HepG2 (cell line): ENCODE data around the gene ZNF740. TPM values are rescaled to one million over a fixed set of nuclear protein-coding genes. Genes with fewer than 3 reads are reported as not detected.

Experiments
- NFYB ChIP-seq: sonication (generic); formaldehyde crosslinking; IDR thresholded peaks from 2 replicates; pipeline ENCODE4 v1.4.0; 2020; ENCODE audit warnings: missing genetic modification reagents
- ZNF430 ChIP-seq: sonication (generic); formaldehyde crosslinking; IDR thresholded peaks from 2 replicates; pipeline ENCODE4 v1.9.0; 2021; ENCODE audit warnings: mild to moderate bottlenecking, missing genetic modification reagents
- polyA plus RNA-seq, 8 experiments: library from polyadenylated mRNA; depleted of rRNA in 3 of 8; stranded (reverse) in 7 of 8; unstranded in 1 of 8; fragments of >200 nt; fragmentation: Illumina TruSeq in 4 of 8; extraction: Trizol in 4 of 8; gene quantifications; 2 replicates each; pipeline versions ENCODE4 v1.2.1 to v1.2.3, GENCODE V29; 2011 to 2016; ENCODE audit warnings: low read depth in 4 of 8, missing spikeins in 1 of 8, mixed read lengths in 1 of 8; ENCODE audit not compliant: insufficient read depth in 1 of 8
- total RNA-seq, 5 experiments: library from RNA; depleted of rRNA; stranded (reverse); fragments of >200 nt; fragmentation: Illumina TruSeq; extraction: Trizol; gene quantifications; 2 replicates each; pipeline ENCODE4 v1.2.3, GENCODE V29; 2016; ENCODE audit warnings: low read depth in 1 of 5
- TF ChIP-seq, protein P1 (sequence below): sonication (generic); formaldehyde crosslinking; IDR thresholded peaks from 2 replicates; pipeline ENCODE4 v1.5.0; 2020; ENCODE audit warnings: mild to moderate bottlenecking, missing genetic modification reagents, borderline replicate concordance
- TF ChIP-seq, protein P2 (sequence below): IDR thresholded peaks from 2 replicates; pipeline ENCODE4 v1.6.1; 2016; ENCODE audit warnings: low read depth, borderline replicate concordance
- TF ChIP-seq, protein P3 (sequence below): sonication (generic); formaldehyde crosslinking; IDR thresholded peaks from 2 replicates; pipeline ENCODE4 v1.8.1; 2023; ENCODE audit warnings: mild to moderate bottlenecking, missing genetic modification reagents
- TF ChIP-seq, protein P4 (sequence below): IDR thresholded peaks from 2 replicates; pipeline ENCODE4 v1.6.1; 2012; ENCODE audit warnings: inconsistent platforms
- TF ChIP-seq, protein P5 (sequence below): sonication (generic); formaldehyde crosslinking; IDR thresholded peaks from 2 replicates; pipeline ENCODE4 v1.4.0; 2020; ENCODE audit warnings: missing genetic modification reagents, borderline replicate concordance
- TF ChIP-seq, protein P6 (sequence below), 2 experiments: sonication (generic) in 1 of 2; formaldehyde crosslinking in 1 of 2; IDR thresholded peaks; 2 replicates each; pipeline versions ENCODE4 v1.4.0 to v1.6.1; 2016 to 2020; ENCODE audit warnings: borderline replicate concordance in 1 of 2, low read depth in 1 of 2, mild to moderate bottlenecking in 1 of 2, missing genetic modification reagents in 1 of 2
- TF ChIP-seq, protein P7 (sequence below): sonication (generic); formaldehyde crosslinking; IDR thresholded peaks from 2 replicates; pipeline ENCODE4 v1.4.0; 2020; ENCODE audit warnings: missing genetic modification reagents, mild to moderate bottlenecking, borderline replicate concordance

The ZNF740 gene
- total and polyA plus RNA-seq, 2 of the 13 experiments (the other 11 are each of a cell fraction or from before 2014, with no cell fraction given) = 16.9 to 19.0 TPM

DNA sequence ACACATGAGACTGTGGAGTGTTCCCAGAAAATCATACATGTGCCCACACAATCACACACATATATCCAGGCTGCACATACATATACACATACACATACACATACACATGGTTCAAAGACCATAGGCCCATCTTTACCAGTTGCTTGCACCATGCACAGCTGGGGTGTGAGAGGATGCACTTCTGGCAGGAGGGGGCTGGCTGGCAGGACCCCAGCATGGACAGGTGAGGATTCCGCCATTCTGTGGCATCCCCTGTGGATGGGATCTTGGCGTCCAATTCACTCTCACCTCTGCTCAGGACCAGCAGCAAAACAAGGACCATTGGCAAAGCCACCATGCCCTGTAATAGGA, 19.6 kb downstream of the ZNF740 start (continued):
- TF ChIP-seq, protein P1, sequence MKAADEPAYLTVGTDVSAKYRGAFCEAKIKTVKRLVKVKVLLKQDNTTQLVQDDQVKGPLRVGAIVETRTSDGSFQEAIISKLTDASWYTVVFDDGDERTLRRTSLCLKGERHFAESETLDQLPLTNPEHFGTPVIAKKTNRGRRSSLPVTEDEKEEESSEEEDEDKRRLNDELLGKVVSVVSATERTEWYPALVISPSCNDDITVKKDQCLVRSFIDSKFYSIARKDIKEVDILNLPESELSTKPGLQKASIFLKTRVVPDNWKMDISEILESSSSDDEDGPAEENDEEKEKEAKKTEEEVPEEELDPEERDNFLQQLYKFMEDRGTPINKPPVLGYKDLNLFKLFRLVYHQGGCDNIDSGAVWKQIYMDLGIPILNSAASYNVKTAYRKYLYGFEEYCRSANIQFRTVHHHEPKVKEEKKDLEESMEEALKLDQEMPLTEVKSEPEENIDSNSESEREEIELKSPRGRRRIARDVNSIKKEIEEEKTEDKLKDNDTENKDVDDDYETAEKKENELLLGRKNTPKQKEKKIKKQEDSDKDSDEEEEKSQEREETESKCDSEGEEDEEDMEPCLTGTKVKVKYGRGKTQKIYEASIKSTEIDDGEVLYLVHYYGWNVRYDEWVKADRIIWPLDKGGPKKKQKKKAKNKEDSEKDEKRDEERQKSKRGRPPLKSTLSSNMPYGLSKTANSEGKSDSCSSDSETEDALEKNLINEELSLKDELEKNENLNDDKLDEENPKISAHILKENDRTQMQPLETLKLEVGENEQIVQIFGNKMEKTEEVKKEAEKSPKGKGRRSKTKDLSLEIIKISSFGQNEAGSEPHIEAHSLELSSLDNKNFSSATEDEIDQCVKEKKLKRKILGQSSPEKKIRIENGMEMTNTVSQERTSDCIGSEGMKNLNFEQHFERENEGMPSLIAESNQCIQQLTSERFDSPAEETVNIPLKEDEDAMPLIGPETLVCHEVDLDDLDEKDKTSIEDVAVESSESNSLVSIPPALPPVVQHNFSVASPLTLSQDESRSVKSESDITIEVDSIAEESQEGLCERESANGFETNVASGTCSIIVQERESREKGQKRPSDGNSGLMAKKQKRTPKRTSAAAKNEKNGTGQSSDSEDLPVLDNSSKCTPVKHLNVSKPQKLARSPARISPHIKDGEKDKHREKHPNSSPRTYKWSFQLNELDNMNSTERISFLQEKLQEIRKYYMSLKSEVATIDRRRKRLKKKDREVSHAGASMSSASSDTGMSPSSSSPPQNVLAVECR = no peak
- TF ChIP-seq, protein P2, sequence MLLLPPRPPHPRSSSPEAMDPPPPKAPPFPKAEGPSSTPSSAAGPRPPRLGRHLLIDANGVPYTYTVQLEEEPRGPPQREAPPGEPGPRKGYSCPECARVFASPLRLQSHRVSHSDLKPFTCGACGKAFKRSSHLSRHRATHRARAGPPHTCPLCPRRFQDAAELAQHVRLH (CRISPR knock-in tag) = no peak
- TF ChIP-seq, protein P3, sequence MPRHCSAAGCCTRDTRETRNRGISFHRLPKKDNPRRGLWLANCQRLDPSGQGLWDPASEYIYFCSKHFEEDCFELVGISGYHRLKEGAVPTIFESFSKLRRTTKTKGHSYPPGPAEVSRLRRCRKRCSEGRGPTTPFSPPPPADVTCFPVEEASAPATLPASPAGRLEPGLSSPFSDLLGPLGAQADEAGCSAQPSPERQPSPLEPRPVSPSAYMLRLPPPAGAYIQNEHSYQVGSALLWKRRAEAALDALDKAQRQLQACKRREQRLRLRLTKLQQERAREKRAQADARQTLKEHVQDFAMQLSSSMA (CRISPR knock-in tag) = no peak
- TF ChIP-seq, protein P4, sequence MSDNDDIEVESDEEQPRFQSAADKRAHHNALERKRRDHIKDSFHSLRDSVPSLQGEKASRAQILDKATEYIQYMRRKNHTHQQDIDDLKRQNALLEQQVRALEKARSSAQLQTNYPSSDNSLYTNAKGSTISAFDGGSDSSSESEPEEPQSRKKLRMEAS = no peak
- TF ChIP-seq, protein P5, sequence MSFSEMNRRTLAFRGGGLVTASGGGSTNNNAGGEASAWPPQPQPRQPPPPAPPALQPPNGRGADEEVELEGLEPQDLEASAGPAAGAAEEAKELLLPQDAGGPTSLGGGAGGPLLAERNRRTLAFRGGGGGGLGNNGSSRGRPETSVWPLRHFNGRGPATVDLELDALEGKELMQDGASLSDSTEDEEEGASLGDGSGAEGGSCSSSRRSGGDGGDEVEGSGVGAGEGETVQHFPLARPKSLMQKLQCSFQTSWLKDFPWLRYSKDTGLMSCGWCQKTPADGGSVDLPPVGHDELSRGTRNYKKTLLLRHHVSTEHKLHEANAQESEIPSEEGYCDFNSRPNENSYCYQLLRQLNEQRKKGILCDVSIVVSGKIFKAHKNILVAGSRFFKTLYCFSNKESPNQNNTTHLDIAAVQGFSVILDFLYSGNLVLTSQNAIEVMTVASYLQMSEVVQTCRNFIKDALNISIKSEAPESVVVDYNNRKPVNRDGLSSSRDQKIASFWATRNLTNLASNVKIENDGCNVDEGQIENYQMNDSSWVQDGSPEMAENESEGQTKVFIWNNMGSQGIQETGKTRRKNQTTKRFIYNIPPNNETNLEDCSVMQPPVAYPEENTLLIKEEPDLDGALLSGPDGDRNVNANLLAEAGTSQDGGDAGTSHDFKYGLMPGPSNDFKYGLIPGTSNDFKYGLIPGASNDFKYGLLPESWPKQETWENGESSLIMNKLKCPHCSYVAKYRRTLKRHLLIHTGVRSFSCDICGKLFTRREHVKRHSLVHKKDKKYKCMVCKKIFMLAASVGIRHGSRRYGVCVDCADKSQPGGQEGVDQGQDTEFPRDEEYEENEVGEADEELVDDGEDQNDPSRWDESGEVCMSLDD = no peak
- TF ChIP-seq, protein P6, sequence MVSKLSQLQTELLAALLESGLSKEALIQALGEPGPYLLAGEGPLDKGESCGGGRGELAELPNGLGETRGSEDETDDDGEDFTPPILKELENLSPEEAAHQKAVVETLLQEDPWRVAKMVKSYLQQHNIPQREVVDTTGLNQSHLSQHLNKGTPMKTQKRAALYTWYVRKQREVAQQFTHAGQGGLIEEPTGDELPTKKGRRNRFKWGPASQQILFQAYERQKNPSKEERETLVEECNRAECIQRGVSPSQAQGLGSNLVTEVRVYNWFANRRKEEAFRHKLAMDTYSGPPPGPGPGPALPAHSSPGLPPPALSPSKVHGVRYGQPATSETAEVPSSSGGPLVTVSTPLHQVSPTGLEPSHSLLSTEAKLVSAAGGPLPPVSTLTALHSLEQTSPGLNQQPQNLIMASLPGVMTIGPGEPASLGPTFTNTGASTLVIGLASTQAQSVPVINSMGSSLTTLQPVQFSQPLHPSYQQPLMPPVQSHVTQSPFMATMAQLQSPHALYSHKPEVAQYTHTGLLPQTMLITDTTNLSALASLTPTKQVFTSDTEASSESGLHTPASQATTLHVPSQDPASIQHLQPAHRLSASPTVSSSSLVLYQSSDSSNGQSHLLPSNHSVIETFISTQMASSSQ (IDR thresholded peaks at IDR 0.05; ENCODE audit: low read depth) = no peak
- TF ChIP-seq, protein P6 (CRISPR knock-in tag; IDR thresholded peaks at IDR 0.05; ENCODE audit: borderline replicate concordance) = no peak
- no peak for TF ChIP-seq NFYB (CRISPR knock-in tag)
- no peak for TF ChIP-seq ZNF430 (CRISPR knock-in tag)
- TF ChIP-seq, protein P7, sequence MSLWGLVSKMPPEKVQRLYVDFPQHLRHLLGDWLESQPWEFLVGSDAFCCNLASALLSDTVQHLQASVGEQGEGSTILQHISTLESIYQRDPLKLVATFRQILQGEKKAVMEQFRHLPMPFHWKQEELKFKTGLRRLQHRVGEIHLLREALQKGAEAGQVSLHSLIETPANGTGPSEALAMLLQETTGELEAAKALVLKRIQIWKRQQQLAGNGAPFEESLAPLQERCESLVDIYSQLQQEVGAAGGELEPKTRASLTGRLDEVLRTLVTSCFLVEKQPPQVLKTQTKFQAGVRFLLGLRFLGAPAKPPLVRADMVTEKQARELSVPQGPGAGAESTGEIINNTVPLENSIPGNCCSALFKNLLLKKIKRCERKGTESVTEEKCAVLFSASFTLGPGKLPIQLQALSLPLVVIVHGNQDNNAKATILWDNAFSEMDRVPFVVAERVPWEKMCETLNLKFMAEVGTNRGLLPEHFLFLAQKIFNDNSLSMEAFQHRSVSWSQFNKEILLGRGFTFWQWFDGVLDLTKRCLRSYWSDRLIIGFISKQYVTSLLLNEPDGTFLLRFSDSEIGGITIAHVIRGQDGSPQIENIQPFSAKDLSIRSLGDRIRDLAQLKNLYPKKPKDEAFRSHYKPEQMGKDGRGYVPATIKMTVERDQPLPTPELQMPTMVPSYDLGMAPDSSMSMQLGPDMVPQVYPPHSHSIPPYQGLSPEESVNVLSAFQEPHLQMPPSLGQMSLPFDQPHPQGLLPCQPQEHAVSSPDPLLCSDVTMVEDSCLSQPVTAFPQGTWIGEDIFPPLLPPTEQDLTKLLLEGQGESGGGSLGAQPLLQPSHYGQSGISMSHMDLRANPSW = no peak
